ENCODE measurements around the gene EHD2. TPM values are rescaled to one million over a fixed set of nuclear protein-coding genes. Genes with fewer than 3 reads are reported as not detected.
"Not testable (repeated sequence)": the region's sequence is repeated elsewhere in the genome, so short reads cannot be mapped to it uniquely, and the experiment has no call there.

EHD2 gene, protein sequence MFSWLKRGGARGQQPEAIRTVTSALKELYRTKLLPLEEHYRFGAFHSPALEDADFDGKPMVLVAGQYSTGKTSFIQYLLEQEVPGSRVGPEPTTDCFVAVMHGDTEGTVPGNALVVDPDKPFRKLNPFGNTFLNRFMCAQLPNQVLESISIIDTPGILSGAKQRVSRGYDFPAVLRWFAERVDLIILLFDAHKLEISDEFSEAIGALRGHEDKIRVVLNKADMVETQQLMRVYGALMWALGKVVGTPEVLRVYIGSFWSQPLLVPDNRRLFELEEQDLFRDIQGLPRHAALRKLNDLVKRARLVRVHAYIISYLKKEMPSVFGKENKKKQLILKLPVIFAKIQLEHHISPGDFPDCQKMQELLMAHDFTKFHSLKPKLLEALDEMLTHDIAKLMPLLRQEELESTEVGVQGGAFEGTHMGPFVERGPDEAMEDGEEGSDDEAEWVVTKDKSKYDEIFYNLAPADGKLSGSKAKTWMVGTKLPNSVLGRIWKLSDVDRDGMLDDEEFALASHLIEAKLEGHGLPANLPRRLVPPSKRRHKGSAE
- 65.1 and 67.4 TPM in 2 replicates for total RNA-seq (2014; rRNA removed; shearing (Covaris generic))

DNA sequence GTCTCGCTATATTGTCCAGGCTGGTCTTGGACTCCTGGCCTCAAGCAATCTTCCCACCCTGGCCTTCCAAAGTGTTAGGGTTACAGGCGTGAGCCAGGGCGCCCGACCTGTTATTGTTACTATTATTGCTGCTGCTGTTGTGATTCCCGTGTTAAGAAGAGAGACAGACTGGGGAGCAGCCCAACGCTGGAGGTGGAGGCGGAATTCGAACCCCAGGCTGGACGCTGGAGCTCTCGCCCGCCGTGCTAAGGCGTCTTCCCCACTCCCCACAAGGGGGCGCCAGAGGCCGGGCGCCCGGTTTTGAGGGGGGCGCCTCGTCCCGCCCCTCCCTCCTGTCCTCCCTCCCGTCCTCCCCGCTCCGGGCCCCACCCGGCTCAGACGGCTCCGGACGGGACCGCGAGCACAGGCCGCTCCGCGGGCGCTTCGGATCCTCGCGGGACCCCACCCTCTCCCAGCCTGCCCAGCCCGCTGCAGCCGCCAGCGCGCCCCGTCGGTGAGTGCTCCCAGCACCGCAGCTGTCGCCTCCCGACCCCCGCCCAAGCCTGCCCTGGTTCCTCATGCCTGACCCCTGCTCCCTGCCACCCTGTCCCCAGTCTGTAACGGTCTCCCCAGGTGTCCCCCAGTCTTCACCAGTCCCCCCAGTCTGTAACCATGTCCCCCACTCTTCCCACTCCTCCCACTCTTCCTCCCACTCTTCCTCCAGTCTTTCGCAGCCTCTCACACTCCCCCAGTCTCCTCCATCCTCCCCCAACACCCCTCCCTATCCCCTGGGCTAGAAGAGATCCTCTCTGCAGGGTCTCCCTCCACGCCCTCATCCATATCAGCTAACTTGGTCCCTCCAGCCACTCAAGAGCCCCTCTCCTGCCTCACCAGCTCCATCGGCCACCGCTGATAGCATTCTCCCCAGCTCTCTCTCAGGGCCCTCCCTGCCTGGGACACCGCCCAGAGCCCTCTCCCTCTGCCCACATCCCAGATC lies at the start of gene EHD2:
Gene EHD2 (plus strand): TSS at position 377 of the 976 bp plus-strand sequence. CDS start 3,191 bp downstream, outside the sequence.
- peak; percentile 84 for DNase-seq (ENCODE audit: low read depth)

DNA sequence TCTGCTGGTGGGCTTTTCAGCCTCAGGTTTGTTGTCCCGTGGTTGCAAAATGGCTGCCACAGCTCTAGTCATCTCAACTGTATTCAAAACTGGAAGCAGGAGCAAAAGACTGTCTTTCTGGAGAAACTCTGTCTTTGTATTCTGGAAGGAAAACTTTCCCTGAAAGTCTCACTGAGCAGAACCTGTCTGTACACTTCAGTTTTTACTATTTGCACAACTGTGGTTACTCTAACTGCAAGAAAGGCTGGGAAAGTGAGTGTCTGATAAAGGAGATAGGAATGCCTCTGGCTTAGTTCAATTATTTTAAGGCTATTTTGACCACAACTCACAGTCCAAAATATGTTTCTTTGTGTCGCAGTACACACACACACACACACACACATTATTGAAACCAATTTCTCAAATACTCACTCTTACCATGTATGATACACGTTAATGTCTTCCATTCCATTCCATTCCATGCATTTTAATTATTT lies 49.7 kb upstream of the EHD2 start:
- peak; percentile 68 for DNase-seq (ENCODE audit: low read depth)

DNA sequence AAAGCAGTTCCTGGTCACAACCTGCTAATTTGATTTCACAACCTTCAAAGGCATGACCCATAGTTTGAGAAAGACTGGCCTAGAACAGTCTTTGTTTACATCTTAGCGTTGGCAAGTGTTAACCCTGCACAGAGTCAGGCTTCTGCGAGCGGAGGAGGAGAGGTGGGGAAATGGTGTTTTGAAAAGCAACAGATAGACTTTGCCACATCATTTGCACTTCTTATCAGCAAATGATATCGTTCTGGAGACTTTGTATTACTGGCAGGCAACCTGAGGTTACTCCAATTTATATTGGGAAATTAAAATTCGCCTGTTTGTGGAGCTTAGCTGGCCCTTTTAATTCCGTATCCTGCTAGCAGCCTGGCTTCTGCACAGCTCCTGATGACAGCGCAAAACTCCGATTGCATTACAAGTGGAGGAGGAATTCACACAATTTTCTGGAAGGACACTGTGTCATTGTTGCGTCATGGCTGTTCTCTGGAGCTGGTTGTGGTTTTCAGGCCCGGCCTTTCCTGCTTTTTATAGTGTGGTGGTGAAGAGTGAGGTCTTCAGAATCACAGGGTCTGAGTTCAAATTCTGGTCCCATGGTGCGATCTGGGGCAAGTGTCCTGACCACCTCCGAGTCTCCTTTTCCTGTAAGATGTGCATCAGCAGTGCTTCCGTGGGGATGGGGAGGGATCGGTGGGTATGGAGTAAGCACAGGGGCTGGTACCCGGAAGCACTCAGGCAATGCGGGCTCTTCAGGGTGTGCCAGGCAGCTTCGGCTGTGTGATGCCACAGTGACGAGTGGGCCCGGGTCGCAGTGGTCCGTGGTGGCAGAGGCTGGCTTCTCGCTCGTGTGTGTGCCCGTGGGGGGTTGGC lies 49.1 kb upstream of the EHD2 start:
- DNase-seq (ENCODE audit: low read depth): peak; percentile 91

DNA sequence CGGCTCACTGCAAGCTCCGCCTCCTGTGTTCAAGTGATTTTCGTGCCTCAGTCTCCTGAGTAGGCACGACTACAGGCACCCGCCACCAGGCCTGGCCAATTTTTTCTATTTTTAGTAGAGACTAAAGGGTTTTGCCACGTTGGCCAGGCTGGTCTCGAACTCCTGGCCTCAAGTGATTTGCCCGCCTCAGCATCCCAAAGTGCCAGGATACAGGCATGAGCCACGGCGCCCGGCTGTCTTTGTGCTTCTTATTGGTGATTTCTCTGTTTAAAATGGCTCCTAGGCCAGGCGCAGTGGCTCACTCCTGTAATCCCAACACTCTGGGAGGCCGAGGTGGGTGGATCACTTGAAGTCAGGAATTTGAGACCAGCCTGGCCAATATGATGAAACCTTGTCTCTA lies 44.7 kb upstream of the EHD2 start:
- DNase-seq (ENCODE audit: low read depth): not testable (repeated sequence)

DNA sequence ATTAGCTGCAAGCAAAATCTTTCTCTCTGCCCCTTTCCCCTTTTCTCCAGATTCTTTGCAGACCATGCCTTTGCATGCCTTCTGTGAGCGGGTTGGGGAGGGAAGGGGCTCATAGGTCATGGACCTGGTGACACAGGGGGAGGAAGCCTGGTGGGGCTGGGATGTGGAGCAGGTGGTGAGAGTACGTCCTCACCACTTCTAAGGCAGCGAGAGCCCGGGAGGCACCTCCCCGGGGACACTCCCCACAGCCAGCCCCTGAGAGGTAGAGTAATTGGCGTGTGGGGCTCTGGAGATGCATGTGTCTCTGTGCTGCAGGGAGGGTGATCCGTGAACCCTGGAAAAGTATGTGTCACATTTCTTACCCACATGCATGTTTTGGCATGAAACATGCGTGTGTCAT lies 42.5 kb upstream of the EHD2 start:
- no peak for DNase-seq (ENCODE audit: low read depth)

DNA sequence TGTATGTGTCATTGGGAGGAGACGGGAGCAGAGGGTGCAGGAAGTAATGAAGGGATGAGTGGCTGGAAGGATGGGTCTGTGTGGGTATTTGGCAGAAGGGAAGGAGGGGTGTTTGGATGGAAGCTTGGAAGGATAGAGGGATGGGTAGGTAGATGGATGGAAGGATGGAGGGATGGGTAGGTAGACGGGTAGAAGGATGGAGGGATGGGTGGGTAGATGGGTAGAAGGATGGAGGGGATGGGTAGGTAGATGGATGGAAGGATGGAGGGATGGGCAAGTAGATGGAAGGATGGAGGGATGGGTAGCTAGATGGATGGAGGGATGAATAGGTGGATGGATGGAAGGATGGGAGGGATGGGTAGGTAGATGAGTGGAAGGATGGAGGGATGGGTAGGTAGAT lies 41.7 kb upstream of the EHD2 start:
- no peak for DNase-seq (ENCODE audit: low read depth)

DNA sequence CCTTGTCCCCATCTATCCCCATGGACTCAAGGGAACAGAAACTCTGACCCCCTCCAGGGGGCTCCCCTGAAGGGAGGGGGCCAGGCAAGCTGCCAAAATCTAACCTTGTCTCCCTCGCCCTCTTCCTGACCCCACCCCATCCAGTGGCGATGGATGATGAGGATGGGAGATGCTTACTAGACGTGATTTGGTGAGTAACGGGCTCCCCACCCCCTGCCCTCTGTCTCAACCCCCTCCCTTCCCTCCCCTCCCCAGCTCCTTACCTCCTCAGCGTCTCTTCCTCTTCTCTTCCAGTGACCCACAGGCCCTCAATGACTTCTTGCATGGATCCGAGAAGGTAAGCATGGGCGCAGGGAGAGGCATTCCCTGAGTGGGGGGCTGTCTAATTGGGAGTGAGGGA lies 39.8 kb upstream of the EHD2 start:
- DNase-seq (ENCODE audit: low read depth): no peak

DNA sequence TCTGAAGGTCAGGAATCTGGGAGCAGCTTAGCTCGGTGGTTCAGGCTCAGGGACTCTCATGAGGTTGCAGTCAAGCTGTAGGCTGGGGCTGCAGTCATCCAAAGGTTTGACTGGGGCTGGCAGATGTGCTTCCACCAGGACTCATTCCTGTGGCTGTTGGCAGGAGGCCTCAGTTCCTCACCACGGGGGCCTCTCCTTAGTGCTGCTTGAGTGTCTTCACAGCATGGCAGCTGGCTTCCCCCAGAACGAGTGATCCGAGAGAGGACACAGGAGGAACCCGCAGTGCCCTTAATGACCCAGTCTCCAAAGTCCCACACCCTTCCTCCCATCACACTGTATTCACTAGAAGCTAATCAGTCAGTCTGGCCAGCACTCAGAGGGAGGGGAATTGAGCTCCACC lies 38.7 kb upstream of the EHD2 start:
- DNase-seq (ENCODE audit: low read depth): no peak

DNA sequence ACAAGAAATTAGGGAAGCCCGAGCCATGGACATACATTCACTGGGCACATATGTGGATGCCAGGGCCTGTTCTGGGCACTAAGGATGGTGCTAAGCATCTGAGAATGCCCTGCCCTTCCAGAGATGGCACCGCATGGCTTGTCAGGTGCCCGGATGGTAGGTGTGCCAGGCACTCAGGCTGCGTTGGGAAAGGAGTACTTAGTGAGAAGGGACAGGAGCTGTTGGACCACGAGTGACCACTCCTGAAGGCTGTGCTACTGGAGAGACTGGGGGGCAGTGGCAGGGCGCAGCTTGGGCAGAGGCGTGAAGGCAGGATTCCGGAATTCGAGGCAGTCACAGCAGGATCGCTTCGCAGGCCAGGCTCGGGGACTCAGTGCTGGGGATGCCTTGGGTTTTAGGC lies 38.0 kb upstream of the EHD2 start:
- DNase-seq (ENCODE audit: low read depth): no peak

DNA sequence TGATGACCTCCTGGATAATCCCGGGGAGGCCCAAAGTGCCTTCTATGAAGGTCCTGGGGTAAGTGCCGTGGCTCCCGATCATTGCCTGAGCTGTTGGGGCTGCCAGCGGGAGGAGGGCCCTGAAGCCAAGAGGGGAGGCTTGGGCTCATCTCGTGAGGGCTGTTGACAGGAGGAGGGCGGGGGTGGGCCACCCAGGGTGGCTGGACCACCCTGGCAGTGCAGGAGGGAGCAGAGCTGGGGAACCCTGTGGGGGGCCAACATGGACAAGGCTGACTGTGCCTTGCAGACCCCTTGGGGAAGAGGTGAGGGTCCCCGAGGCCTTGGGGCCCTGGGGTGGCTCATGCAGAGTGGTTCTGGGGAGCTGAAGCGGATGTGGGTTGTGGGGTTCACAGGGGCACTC lies 37.4 kb upstream of the EHD2 start:
- DNase-seq (ENCODE audit: low read depth): no peak

DNA sequence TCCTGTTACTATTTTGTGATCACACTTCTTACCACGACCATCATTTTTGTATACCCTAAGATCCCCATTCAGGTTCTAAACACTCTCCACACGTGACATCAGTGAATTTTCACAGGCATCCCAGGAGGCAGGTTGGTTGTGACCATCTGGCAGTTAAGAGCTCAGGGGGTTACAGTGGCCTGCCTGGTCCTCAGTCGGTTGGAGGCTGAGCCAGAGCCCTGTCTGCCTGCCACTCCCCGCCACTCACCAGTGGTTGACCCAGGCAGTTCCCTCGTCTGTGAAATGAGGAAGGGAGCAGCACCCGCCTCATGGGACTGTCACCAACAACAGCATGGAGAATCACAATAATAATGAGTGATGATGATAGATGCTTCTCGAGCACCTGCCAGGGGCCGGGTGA lies 36.4 kb upstream of the EHD2 start:
- no peak for DNase-seq (ENCODE audit: low read depth)

DNA sequence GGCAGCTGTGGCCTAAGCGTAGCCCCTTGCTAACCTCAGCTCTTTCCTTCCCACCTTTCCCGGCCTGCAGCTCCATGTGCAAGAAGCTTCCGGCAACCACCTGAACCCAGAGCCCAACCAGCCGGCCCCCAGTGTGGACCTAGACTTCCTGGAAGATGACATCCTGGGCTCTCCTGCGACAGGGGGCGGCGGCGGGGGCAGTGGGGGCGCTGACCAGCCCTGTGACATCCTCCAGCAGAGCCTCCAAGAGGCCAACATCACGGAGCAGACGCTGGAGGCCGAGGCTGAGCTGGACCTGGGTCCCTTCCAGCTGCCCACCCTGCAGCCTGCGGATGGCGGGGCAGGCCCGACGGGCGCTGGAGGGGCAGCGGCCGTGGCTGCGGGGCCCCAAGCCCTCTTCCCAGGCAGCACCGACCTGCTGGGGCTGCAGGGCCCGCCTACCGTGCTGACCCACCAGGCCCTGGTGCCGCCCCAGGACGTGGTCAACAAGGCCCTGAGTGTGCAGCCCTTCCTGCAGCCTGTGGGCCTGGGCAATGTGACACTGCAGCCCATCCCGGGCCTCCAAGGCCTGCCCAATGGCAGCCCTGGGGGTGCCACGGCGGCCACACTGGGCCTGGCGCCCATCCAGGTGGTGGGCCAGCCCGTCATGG lies 33.8 kb upstream of the EHD2 start:
- DNase-seq (ENCODE audit: low read depth): no peak

DNA sequence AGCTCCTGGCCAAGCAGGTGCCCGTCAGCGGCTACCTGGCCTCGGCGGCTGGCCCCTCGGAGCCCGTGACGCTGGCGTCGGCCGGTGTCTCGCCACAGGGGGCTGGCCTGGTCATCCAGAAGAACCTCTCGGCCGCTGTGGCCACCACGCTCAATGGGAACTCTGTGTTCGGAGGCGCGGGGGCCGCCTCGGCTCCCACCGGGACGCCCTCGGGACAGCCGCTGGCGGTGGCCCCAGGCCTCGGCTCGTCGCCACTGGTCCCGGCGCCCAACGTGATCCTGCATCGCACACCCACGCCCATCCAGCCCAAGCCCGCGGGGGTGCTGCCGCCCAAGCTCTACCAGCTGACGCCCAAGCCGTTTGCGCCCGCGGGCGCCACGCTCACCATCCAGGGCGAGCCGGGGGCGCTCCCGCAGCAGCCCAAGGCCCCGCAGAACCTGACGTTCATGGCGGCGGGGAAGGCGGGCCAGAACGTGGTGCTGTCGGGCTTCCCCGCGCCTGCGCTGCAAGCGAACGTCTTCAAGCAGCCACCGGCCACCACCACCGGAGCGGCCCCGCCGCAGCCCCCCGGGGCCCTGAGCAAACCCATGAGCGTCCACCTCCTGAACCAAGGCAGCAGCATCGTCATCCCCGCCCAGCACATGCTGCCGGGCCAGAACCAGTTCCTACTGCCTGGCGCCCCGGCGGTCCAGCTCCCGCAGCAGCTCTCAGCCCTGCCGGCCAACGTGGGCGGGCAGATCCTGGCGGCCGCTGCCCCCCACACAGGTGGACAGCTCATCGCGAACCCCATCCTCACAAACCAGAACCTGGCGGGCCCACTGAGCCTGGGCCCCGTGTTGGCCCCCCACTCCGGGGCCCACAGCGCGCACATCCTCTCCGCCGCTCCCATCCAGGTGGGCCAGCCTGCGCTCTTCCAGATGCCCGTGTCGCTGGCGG lies 33.0 kb upstream of the EHD2 start:
- DNase-seq (ENCODE audit: low read depth): no peak

DNA sequence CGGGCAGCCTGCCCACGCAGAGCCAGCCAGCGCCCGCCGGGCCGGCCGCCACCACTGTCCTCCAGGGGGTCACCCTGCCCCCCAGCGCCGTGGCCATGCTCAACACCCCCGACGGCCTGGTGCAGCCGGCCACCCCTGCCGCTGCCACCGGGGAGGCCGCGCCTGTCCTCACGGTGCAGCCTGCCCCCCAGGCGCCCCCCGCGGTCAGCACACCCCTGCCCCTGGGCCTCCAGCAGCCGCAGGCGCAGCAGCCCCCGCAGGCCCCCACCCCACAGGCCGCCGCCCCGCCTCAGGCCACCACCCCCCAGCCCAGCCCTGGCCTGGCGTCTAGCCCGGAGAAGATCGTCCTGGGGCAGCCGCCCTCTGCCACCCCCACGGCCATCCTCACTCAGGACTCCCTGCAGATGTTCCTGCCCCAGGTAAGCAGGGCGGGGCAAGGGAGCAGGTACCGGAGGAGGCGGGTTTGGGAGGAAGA lies 32.3 kb upstream of the EHD2 start:
- no peak for DNase-seq (ENCODE audit: low read depth)

DNA sequence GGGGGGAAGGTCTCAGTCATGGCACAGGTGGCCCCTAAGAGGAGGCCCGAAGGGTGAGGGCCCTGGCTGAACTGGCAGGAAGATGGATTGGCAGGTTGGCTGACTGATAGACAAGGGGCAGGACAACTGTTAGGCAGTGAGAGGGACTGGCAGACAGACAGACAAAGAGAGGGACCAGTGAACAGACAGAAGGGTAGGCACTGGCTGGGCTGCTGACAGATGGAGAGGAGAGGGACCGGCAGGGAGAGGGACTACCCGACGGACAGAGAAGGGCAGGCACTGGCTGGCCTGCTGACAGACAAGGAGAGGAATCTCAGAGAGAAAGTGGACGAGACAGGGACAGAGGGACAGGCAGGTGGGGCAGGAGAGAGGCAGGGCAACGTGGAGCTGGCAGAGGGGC lies 31.8 kb upstream of the EHD2 start:
- DNase-seq (ENCODE audit: low read depth): no peak

DNA sequence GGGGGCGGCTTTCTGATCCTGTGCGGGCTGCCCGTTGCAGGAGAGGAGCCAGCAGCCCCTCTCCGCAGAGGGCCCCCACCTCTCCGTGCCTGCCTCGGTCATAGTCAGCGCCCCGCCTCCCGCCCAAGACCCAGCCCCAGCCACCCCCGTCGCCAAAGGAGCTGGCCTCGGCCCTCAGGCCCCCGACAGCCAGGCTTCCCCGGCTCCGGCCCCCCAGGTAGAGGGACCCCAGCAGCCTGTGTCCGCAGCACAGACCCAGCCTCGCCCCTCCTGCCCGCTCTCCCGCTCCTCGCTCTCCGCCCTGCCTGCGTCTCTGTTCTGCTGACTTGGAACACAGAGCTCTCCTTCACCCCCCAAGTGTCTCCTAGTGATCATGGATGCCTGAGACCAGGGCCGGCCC lies 31.3 kb upstream of the EHD2 start:
- DNase-seq (ENCODE audit: low read depth): no peak

DNA sequence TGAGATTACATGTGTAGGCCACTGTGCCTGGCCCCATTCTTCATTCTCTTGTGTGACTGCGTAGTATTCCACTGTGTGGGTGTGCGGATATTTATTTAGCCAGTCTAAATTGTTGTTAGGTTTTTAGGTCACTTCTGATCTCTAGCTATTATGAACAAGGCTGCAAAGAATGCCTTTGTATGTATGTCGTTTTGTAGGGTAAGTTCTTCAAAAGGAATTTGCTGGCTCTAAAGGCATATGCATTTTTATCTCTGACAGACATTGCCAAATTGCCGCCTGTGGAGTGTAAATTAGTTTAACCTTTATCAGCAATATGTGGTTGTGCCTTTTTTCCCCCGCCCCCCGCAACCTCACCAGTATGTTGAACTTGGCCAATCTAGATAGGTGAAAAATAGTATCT lies 30.3 kb upstream of the EHD2 start:
- DNase-seq (ENCODE audit: low read depth): no peak

DNA sequence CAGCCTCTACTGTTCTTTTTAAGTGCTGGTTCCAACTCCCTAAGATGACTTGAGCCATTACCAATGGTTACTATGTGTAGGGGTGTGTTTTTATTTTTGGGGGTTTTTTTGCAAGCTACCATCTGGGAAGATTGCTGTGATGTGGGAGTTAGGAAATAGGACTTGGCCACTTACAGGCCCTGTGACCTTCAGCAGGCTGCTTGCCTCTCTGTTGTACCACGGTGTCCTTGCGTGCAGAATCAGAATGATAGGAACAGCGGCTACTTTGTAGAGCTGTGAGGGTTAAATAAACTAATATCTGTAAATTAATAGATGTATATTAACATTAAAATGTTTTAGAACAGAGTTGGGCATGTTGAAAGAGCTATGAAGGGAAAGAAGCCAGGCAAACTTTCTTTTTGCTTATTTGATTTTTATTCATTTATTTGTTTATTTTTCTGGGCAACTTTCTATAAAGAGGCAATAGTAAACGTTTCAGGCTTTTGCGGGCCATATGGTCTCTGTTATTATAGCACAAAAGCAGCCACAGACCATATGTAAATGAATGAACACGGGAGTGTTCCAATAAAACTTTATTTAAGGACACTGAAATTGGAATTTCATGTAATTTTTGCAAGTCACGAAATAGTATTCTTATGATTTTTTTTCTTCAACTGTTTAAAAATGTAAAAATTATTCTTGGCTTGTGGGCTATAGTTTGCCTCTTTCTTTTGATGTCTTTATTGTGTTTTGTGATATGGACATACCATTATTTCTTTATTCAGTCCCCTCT lies 26.4 kb upstream of the EHD2 start:
- DNase-seq (ENCODE audit: low read depth): no peak

DNA sequence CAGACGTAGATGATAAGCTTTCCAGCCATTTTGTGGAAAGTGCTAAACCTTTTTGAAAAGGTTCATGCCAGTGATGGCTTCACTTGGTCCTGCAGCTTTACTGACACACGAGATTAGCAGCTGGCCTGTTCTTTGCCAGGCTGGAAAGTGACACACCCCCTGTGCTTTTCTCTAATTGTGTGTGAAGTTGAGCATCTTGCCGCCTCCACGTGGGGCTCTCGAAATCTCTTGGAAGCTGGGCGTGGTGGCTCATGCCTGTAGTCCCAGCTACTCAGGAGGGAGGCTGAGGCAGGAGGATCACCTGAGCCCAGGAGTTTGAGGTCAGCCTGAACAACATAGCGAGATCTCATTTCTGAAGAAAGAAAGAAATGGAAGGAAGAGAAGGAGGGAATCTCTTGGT lies 25.3 kb upstream of the EHD2 start:
- no peak for DNase-seq (ENCODE audit: low read depth)
